K562 (cell line): ENCODE measurements around the gene ARHGEF7. TPM values are rescaled to one million over a fixed set of nuclear protein-coding genes. Genes with fewer than 3 reads are reported as not detected.

Experiments used
- ATAC-seq: fragments of 200-7000 bp; cut with Tn5 transposase; 3 replicates; pipeline ENCODE4 v1.9.1; 2020; ENCODE audit warnings: moderate library complexity
- BruUV-seq: library from RNA; stranded (reverse); fragments of 400-500 nt; replicated peaks from 2 replicates; lab custom pipeline; 2021; lab: Mats Ljungman, UMichigan
- CTCF ChIA-PET: fragments of 300-600 bp; formaldehyde crosslinking; extraction: SDS; loops from one replicate; lab custom pipeline; 2021; ENCODE audit warnings: low intra/inter-chr PET ratio; lab: Yijun Ruan, JAX
- POLR2A ChIA-PET: fragments of 300-600, 350-650 bp; sonication (Branson Sonifier 250); formaldehyde crosslinking; extraction: SDS; loops from one replicate; lab custom pipeline; 2021; ENCODE audit warnings: antibody characterized with exemption, inconsistent platforms; lab: Yijun Ruan, JAX
- DNase-seq, 4 experiments: peaks; one replicate each; pipeline versions ENCODE4 v3.0.0 to v3.0.0-alpha.2; 2011 to 2018; ENCODE audit warnings: low spot score in 3 of 4, mixed read lengths in 3 of 4; ENCODE audit errors: extremely low read depth in 1 of 4
- FAIRE-seq: peaks from 2 replicates; lab custom pipeline; 2011; peaks lifted over from hg19 to GRCh38; lab: Jason Lieb, UNC
- H2AFZ ChIP-seq: 2 replicates; pipeline ENCODE4 v1.6.0; 2011; ENCODE audit warnings: low read depth, low read length, control low read depth, inconsistent platforms
- H3K27ac ChIP-seq: fragments of 200-600 bp; 3 replicates; pipeline ENCODE4 v1.8.0; 2011; ENCODE audit warnings: low read depth, mild to moderate bottlenecking, control low read depth, inconsistent platforms, low read length, moderate library complexity, mixed read lengths; ENCODE audit errors: extremely low read depth
- H3K27me3 ChIP-seq, 2 experiments: fragments of 300-600 bp in 1 of 2; 2 replicates in 1 of 2; 3 replicates in 1 of 2; pipeline versions ENCODE4 v1.6.0 to v1.8.0; 2011; ENCODE audit warnings: inconsistent platforms in 2 of 2, low read length in 2 of 2, mild to moderate bottlenecking in 1 of 2, mixed read lengths in 1 of 2, moderate library complexity in 1 of 2; ENCODE audit not compliant: control insufficient read depth in 2 of 2, insufficient read depth in 2 of 2
- H3K36me3 ChIP-seq: fragments of 300-600 bp; 3 replicates; pipeline ENCODE4 v1.8.0; 2011; ENCODE audit warnings: mild to moderate bottlenecking, low read length, inconsistent platforms; ENCODE audit not compliant: control insufficient read depth, insufficient read depth
- H3K4me1 ChIP-seq, 2 experiments: fragments of 200-600 bp in 1 of 2; replicated peaks in 1 of 2; 2 replicates in 1 of 2; 3 replicates in 1 of 2; pipeline versions ENCODE4 v1.5.1 to v1.8.0; 2011; ENCODE audit warnings: inconsistent platforms in 2 of 2, low read length in 2 of 2, mild to moderate bottlenecking in 1 of 2, mixed read lengths in 1 of 2, moderate library complexity in 1 of 2; ENCODE audit not compliant: control insufficient read depth in 2 of 2, insufficient read depth in 2 of 2
- H3K4me2 ChIP-seq: 2 replicates; pipeline ENCODE4 v1.6.1; 2011; ENCODE audit warnings: low read length, control low read depth, inconsistent platforms, mixed read lengths; ENCODE audit not compliant: insufficient read depth
- H3K4me3 ChIP-seq: fragments of 200-600 bp; sonication (generic), shearing (Covaris generic); 2 replicates; pipeline ENCODE4 v1.5.1; 2016; ENCODE audit warnings: control low read depth, inconsistent platforms
- H3K79me2 ChIP-seq: fragments of 200-600 bp; 3 replicates; pipeline ENCODE4 v1.8.0; 2011; ENCODE audit warnings: low read length, inconsistent platforms; ENCODE audit not compliant: control insufficient read depth, insufficient read depth
- H3K9ac ChIP-seq, 2 experiments: 2 replicates each; pipeline versions ENCODE4 v1.6.0 to v1.6.1; 2011; ENCODE audit warnings: low read depth in 2 of 2, low read length in 2 of 2, control low read depth in 1 of 2, inconsistent platforms in 1 of 2, mild to moderate bottlenecking in 1 of 2, mixed read lengths in 1 of 2; ENCODE audit not compliant: insufficient read depth in 1 of 2
- H3K9me1 ChIP-seq: one replicate; pipeline ENCODE4 v1.6.0; 2011; ENCODE audit warnings: inconsistent platforms, mild to moderate bottlenecking, low read length, moderate library complexity; ENCODE audit not compliant: control insufficient read depth, insufficient read depth
- H3K9me3 ChIP-seq: replicated peaks from 2 replicates; pipeline ENCODE4 v1.5.1; 2011; ENCODE audit warnings: low read depth, low read length, inconsistent platforms; ENCODE audit not compliant: control insufficient read depth, insufficient read depth
- H4K20me1 ChIP-seq: replicated peaks from 2 replicates; pipeline ENCODE4 v1.6.1; 2011; ENCODE audit warnings: low read length, inconsistent platforms, mixed read lengths; ENCODE audit not compliant: control insufficient read depth, insufficient read depth
- ETV1 ChIP-seq: fragments of 450-650 bp; conservative IDR thresholded peaks from 2 replicates; pipeline ENCODE4 v1.6.1; 2016; ENCODE audit warnings: missing genetic modification characterization, control low read depth, low read depth, missing compliant biosample characterization
- POLR3G ChIP-seq: IDR thresholded peaks from 2 replicates; pipeline ENCODE4 v1.6.1; 2011; ENCODE audit not compliant: insufficient read length, insufficient replicate concordance; ENCODE audit errors: extremely low read depth
- SMARCE1 ChIP-seq: fragments of 450-650 bp; IDR thresholded peaks from 2 replicates; pipeline ENCODE4 v1.7.1; 2016; ENCODE audit warnings: mild to moderate bottlenecking
- ZNF384 ChIP-seq: IDR thresholded peaks from 2 replicates; pipeline ENCODE4 v1.6.1; 2012; ENCODE audit warnings: low read depth, low read length, improper control_type of control experiment
- ZNF785 ChIP-seq: fragments of 250-450 bp; sonication (Bioruptor Pico); IDR thresholded peaks from 2 replicates; pipeline ENCODE4 v1.4.0; 2020; ENCODE audit warnings: mild to moderate bottlenecking
- whole genome bisulfite sequencing: fragments of 100-300 bp; shearing (Covaris generic); methylation state at CpG from one replicate; pipeline ENCODE4 v1.1.6; 2016; ENCODE audit warnings: low coverage, mixed read lengths; ENCODE audit not compliant: insufficient coverage; ENCODE audit errors: missing lambda C conversion rate; 5-methylcytosine and 5-hydroxymethylcytosine counted together
- in situ Hi-C: fragments of 300-500 bp; cut with MboI; formaldehyde crosslinking; loops from 4 replicates; pipeline ENCODE4 v1.15.0; 2018; ENCODE audit warnings: inconsistent platforms, mixed read lengths
- intact Hi-C: fragments of 100-400 bp; cut with micrococcal nuclease; formaldehyde crosslinking; loops from 2 replicates; pipeline ENCODE4 v1.14.2; 2022
- polyA plus RNA-seq, 8 experiments: library from polyadenylated mRNA; depleted of rRNA in 4 of 8; stranded (reverse) in 5 of 8; unstranded in 3 of 8; fragments of >200 nt; fragmentation: Nextera tagmentation in 2 of 8; fragmentation: Illumina TruSeq in 1 of 8; extraction: Ambion mirVana in 2 of 8; extraction: Trizol in 1 of 8; gene quantifications; 2 replicates each; pipeline versions ENCODE4 v1.2.1 to v1.2.3, GENCODE V29; 2011 to 2014; ENCODE audit warnings: inconsistent platforms in 1 of 8, missing spikeins in 1 of 8
- total RNA-seq, 7 experiments: library from RNA; depleted of rRNA in 6 of 7; stranded (reverse); fragments of >200 nt in 6 of 7; fragmentation: Illumina TruSeq in 2 of 7; extraction: Trizol in 2 of 7; gene quantifications; 2 replicates each; pipeline versions ENCODE4 v1.2.1 to v1.2.3, GENCODE V29; 2011 to 2021; ENCODE audit warnings: low replicate concordance in 1 of 7
- TF ChIP-seq, protein P1 (sequence below), 2 experiments: fragments of 450-650 bp; IDR thresholded peaks; 2 replicates each; pipeline ENCODE4 v1.6.1; 2016; ENCODE audit warnings: mild to moderate bottlenecking in 2 of 2, borderline replicate concordance in 1 of 2, low read depth in 1 of 2, moderate library complexity in 1 of 2
- TF ChIP-seq, protein P2 (sequence below): IDR thresholded peaks from 2 replicates; pipeline ENCODE4 v1.6.1; 2011; ENCODE audit warnings: borderline replicate concordance, low read depth, mild to moderate bottlenecking, moderate library complexity, low read length; ENCODE audit not compliant: insufficient read depth, poor library complexity, severe bottlenecking
- TF ChIP-seq, protein P3 (sequence below): fragments of 450-650 bp; IDR thresholded peaks from 2 replicates; pipeline ENCODE4 v1.6.1; 2018; ENCODE audit not compliant: partially characterized antibody

The ARHGEF7 gene
- total and polyA plus RNA-seq, 9 of the 15 experiments (the other 6 are each of a cell fraction or from before 2014, with no cell fraction given): 2.1 to 26.8 (median 17.5) TPM

DNA sequence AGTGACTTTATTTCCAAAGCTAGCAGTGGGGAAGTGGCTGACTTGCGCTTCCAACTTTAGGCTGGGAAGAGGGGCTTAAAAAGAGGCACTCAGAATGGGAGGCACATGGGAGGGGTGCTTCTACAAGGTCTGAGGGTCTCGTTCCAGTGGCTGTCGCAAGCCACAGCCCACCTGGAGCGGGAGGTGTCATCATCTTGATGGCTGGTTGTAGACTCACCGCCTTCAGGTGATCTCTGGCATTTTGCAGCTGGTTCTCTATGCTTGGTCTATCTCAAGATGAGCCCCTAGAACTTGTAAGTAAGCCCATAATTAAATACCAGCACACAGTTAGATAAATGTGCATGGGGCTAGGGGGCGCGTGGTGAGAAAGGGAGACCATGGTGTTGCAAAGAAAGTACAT lies 214.5 kb downstream of the ARHGEF7 start:
- TF ChIP-seq, protein P1, sequence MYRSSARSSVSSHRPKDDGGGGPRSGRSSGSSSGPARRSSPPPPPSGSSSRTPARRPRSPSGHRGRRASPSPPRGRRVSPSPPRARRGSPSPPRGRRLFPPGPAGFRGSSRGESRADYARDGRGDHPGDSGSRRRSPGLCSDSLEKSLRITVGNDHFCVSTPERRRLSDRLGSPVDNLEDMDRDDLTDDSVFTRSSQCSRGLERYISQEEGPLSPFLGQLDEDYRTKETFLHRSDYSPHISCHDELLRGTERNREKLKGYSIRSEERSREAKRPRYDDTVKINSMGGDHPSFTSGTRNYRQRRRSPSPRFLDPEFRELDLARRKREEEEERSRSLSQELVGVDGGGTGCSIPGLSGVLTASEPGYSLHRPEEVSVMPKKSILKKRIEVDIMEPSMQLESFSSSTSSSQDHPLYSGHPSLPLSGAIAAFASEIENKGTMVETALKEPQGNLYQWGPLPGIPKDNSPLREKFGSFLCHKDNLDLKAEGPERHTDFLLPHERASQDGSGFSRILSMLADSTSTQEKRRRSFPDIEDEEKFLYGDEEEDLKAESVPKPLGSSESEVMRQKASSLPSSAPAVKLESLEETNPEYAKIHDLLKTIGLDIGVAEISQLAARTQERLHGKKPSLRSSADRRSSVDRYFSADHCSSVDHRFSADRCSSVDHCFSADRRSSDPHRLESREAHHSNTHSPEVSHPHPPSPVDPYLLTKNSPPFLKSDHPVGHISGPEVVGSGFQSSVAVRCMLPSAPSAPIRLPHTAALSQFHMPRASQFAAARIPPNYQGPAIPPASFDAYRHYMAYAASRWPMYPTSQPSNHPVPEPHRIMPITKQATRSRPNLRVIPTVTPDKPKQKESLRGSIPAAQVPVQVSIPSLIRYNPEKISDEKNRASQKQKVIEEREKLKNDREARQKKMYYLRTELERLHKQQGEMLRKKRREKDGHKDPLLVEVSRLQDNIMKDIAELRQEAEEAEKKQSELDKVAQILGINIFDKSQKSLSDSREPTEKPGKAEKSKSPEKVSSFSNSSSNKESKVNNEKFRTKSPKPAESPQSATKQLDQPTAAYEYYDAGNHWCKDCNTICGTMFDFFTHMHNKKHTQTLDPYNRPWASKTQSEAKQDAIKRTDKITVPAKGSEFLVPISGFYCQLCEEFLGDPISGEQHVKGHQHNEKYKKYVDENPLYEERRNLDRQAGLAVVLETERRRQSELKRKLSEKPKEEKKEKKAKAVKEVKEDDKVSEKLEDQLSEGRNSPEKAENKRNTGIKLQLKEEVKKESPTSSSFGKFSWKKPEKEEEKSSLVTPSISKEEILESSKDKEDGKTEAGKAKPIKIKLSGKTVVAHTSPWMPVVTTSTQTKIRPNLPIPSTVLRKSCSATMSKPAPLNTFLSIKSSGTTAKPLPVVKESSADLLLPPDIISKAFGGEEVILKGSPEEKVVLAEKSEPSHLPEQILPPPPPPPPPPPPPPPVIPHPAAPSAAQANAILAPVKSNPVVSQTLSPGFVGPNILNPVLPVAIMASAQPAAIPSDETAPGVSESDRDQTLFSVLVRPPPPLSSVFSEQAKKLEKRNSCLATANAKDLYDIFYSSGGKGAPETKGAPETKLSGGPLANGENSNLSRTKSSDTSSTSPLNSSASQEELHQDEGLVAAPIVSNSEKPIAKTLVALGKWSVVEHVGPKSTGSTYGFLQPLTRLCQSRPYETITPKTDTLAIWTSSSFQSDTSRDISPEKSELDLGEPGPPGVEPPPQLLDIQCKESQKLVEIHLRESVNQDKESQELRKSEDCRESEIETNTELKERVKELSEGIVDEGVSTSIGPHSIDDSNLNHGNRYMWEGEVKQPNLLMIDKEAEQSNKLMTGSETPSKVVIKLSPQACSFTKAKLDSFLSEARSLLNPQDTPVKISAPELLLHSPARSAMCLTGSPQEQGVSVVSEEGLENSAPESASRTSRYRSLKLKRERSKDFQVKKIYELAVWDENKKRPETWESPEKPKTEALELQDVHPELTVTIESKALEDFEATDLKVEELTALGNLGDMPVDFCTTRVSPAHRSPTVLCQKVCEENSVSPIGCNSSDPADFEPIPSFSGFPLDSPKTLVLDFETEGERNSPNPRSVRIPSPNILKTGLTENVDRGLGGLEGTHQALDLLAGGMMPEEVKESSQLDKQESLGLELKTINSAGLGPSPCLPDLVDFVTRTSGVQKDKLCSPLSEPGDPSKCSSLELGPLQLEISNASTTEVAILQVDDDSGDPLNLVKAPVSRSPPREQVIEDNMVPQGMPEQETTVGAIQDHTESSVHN (IDR thresholded peaks at IDR 0.05; ENCODE audit: borderline replicate concordance in 1 of 2, low read depth in 1 of 2): no peak
- TF ChIP-seq ETV1 (tag) (no peak), POLR3G (no peak), SMARCE1 (no peak), ZNF785 (CRISPR knock-in tag) (no peak), ZNF384 (no peak)
- TF ChIP-seq, protein P2, sequence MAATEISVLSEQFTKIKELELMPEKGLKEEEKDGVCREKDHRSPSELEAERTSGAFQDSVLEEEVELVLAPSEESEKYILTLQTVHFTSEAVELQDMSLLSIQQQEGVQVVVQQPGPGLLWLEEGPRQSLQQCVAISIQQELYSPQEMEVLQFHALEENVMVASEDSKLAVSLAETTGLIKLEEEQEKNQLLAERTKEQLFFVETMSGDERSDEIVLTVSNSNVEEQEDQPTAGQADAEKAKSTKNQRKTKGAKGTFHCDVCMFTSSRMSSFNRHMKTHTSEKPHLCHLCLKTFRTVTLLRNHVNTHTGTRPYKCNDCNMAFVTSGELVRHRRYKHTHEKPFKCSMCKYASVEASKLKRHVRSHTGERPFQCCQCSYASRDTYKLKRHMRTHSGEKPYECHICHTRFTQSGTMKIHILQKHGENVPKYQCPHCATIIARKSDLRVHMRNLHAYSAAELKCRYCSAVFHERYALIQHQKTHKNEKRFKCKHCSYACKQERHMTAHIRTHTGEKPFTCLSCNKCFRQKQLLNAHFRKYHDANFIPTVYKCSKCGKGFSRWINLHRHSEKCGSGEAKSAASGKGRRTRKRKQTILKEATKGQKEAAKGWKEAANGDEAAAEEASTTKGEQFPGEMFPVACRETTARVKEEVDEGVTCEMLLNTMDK: no peak
- TF ChIP-seq, protein P3, sequence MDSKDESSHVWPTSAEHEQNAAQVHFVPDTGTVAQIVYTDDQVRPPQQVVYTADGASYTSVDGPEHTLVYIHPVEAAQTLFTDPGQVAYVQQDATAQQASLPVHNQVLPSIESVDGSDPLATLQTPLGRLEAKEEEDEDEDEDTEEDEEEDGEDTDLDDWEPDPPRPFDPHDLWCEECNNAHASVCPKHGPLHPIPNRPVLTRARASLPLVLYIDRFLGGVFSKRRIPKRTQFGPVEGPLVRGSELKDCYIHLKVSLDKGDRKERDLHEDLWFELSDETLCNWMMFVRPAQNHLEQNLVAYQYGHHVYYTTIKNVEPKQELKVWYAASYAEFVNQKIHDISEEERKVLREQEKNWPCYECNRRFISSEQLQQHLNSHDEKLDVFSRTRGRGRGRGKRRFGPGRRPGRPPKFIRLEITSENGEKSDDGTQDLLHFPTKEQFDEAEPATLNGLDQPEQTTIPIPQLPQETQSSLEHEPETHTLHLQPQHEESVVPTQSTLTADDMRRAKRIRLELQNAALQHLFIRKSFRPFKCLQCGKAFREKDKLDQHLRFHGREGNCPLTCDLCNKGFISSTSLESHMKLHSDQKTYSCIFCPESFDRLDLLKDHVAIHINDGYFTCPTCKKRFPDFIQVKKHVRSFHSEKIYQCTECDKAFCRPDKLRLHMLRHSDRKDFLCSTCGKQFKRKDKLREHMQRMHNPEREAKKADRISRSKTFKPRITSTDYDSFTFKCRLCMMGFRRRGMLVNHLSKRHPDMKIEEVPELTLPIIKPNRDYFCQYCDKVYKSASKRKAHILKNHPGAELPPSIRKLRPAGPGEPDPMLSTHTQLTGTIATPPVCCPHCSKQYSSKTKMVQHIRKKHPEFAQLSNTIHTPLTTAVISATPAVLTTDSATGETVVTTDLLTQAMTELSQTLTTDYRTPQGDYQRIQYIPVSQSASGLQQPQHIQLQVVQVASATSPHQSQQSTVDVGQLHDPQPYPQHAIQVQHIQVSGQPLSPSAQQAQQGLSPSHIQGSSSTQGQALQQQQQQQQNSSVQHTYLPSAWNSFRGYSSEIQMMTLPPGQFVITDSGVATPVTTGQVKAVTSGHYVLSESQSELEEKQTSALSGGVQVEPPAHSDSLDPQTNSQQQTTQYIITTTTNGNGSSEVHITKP: no peak
- intact Hi-C loops: no loop called here
- Histone ChIP-seq H3K36me3 (no peaks in the 10 kb centered on the region), H3K9me3 (no peaks in the 10 kb centered on the region), H3K9ac (no peak overlapping the region), H3K4me2 (no peak overlapping the region), H3K4me1 (no peaks in the 10 kb centered on the region; a peak in 1 of 5 replicates), H3K79me2 (no peaks in the 10 kb centered on the region), H3K9me1 (no peaks in the 10 kb centered on the region), H3K4me3 (no peak overlapping the region), H3K27me3 (peaks cover 3 to 54% of the 10 kb centered on the region in 2 experiments), H4K20me1 (no peaks in the 10 kb centered on the region), H3K27ac (no peak overlapping the region), H2AFZ (no peak overlapping the region)
- BruUV-seq: no TSS peak
- POLR2A ChIA-PET: no interaction called here
- no peak for DNase-seq
- CTCF ChIA-PET: no interaction called here
- in situ Hi-C loops: no loop called here
- no peak for FAIRE-seq
- ATAC-seq: no peak
- WGBS: 0% methylated on average over 7 of the region's 7 CpGs
